ENCODE measurements around the gene CEP170B.

CEP170B gene

DNA sequence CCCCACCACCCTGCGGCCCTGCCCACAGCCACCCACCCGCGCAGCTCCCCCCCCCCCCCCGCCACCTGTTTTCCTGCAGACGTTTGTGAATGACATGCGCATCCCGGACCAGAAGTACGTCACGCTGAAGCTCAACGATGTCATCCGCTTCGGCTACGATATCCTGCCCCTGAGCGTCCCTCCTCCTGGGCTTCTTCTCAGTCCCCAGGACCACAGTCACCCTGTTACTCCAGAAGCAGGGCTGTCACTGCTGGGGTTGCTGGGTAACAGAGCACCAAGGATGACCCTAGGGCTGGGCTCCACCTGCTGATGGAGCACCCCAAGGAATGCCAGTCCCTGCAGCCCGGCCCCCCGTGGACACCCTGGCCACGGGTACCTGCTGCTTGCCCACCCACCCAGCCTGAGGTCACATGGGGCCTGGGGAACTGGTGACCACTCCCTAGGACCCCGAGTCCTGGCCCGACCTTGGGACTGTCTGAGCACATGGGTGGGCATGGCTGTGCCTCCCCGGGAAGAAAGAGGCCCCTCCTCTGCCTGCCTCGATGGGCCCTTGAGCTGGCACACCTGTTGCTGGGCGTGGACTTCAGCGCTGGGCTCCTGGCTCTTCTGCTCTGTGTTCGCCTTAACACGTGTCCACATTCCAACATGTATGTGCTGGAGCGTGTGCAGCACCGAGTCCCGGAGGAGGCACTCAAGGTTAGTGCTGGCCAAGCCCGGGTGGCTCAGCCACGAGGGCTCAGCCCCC is 12.9 kb downstream of the CEP170B start:
- Histone ChIP-seq H3K4me3 (no peak overlapping the region), H3K9me3 (no peaks in the 10 kb centered on the region), H3K36me3 (peaks cover 12 to 59% (median 30%) of the 10 kb centered on the region in 3 donors), H3K4me1 (peaks cover 0 to 26% (median 2%) of the 10 kb centered on the region in 4 donors), H3K27ac (no peak overlapping the region), H3K27me3 (no peaks in the 10 kb centered on the region)
- intact Hi-C loops (cut with DNase I; ENCODE audit: low total_unique reads) = no loop called here
- TF ChIP-seq, protein P1, sequence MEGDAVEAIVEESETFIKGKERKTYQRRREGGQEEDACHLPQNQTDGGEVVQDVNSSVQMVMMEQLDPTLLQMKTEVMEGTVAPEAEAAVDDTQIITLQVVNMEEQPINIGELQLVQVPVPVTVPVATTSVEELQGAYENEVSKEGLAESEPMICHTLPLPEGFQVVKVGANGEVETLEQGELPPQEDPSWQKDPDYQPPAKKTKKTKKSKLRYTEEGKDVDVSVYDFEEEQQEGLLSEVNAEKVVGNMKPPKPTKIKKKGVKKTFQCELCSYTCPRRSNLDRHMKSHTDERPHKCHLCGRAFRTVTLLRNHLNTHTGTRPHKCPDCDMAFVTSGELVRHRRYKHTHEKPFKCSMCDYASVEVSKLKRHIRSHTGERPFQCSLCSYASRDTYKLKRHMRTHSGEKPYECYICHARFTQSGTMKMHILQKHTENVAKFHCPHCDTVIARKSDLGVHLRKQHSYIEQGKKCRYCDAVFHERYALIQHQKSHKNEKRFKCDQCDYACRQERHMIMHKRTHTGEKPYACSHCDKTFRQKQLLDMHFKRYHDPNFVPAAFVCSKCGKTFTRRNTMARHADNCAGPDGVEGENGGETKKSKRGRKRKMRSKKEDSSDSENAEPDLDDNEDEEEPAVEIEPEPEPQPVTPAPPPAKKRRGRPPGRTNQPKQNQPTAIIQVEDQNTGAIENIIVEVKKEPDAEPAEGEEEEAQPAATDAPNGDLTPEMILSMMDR (IDR thresholded peaks at IDR 0.05) = no peak
- DNase-seq = no peak

DNA sequence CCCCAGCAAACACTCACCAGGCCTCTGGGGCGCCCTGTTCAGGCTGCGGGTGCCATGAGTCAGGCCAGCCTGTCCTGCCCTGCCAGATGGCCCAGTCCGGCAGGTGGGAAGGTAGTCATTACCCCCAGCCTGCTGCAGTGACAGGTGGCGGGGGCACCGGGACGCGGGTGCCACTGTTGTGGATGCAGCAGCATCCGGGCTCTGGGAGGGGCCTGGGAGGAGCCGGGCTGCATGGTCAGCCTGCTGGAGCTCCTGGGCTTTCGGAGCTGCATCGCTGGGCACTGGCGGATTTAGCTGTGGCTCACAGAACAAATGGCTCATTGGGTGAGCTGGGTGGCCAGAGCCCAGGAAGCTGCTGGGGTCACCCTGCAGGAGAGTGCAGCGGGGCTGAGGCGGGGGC is 13.5 kb downstream of the CEP170B start:
- Histone ChIP-seq H3K36me3 (peaks cover 18 to 65% (median 36%) of the 10 kb centered on the region in 3 donors), H3K27ac (no peak overlapping the region), H3K4me3 (no peak overlapping the region), H3K4me1 (peaks cover 0 to 20% (median 0%) of the 10 kb centered on the region in 4 donors), H3K27me3 (no peaks in the 10 kb centered on the region), H3K9me3 (no peaks in the 10 kb centered on the region)
- TF ChIP-seq, protein P1 (IDR thresholded peaks at IDR 0.05) = no peak
- DNase-seq = no peak
- intact Hi-C loops (cut with DNase I; ENCODE audit: low total_unique reads) = no loop called here

DNA sequence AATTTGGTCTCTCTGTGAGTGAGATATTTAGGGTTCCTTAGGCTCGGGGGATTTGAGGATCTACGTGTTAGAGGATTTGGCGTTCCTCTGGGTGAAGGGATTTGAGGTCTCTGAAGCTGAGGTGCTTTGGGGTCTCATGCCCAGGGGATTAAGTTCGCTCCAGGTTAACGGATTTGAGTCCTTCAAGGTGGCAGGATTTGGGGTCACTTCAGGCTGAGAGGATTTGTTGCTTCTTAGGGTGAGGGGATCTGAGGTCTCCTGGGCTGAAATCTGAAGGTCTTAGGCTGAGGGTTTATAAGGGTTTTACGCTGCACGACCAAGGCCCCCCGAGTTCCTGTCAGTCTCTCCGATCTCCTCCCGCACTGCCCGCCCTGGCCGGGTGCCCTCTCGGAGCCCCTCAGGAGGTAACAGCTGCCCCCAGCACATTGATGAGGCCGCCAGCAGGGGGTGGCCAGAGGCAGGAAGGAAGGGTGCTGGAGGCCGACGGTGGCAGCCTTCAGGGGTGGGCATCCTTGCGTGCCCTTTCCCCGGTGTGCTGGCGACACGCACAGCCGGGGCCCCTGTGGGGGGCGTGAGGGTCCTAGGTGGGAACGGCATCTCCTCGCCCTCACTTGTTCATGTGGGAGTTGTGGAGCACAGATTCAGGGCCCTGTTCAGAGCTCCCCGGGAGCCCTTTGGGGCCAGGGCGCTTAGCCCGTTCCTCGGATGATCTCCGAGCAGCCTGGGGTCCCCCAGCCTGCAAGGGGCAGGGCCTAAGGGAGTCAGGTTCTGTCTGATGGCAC is 14.3 kb downstream of the CEP170B start:
- no peak for DNase-seq
- Histone ChIP-seq H3K36me3 (peaks cover 25 to 73% (median 44%) of the 10 kb centered on the region in 3 donors), H3K27ac (no peak overlapping the region), H3K27me3 (no peaks in the 10 kb centered on the region), H3K4me1 (peaks cover 0 to 11% (median 0%) of the 10 kb centered on the region in 4 donors), H3K4me3 (no peak overlapping the region), H3K9me3 (no peaks in the 10 kb centered on the region)
- TF ChIP-seq, protein P1 (IDR thresholded peaks at IDR 0.05) = no peak
- intact Hi-C loops (cut with DNase I; ENCODE audit: low total_unique reads) = no loop called here

DNA sequence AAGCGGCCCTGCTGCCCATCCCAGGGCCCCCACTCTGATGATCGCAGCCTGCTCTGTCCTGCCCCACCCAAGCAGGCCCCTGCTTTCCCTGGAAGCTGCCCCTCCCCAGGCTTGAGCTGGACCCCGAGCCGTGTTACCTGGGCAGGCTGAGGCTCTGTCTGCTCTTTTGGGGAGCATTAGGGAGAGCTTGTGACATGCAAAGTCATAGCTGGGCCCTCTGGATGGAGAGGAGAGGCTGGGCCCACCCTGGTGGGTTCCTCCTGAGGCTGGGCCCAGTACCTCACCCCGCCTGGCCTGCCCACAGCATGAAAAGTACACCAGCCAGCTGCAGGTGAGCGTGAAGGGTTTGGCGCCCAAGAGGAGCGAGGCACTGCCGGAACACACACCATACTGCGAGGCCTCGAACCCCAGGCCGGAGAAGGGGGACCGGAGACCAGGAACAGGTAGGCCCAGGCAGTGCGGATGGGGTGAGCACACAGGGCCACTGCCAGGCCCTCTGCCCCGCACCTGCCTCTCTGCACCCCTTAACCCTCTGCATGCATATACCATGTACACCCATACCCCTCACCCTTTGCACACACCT is 15.0 kb downstream of the CEP170B start:
- H3K9me3 ChIP-seq = no peaks in the 10 kb centered on the region
- no peak overlapping the region for H3K4me3 ChIP-seq
- TF ChIP-seq, protein P1 (IDR thresholded peaks at IDR 0.05) = no peak
- H3K27me3 ChIP-seq = no peaks in the 10 kb centered on the region
- intact Hi-C loops (cut with DNase I; ENCODE audit: low total_unique reads) = no loop called here
- H3K4me1 ChIP-seq = peaks cover 0 to 6% (median 0%) of the 10 kb centered on the region in 4 donors
- no peak overlapping the region for H3K27ac ChIP-seq
- H3K36me3 ChIP-seq = peaks cover 25 to 77% (median 46%) of the 10 kb centered on the region in 3 donors
- no peak for DNase-seq

DNA sequence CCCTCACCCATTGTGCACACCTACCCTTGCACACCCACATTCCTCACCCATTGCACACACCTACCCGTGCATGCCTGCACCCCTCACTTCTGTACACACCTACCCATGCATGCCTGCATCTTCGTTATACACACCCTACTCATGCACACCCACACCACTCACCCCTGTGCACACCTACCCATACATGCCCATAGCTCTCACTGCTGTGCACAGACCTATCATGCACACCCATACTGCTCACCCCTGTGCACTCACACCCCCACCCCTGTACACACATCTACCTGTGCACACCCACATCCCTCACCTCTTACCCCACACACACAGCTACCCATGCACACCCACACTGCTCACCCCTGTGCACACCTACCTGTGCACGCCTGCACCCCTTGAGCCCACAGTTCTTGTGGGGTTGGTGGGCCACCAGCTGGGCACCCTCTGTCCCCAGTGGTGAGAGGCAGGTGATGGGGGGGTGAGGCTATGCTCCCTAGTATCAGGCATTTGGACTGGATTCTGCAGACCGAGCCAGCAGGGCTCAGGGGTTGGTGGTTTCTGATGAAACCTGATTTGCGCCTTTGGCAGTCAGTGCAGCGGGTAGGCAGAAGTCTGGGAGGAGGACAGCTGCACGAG is 15.6 kb downstream of the CEP170B start:
- DNase-seq = no peak
- Histone ChIP-seq H3K9me3 (no peaks in the 10 kb centered on the region), H3K27ac (no peak overlapping the region), H3K36me3 (peaks cover 27 to 83% (median 52%) of the 10 kb centered on the region in 3 donors), H3K27me3 (no peaks in the 10 kb centered on the region), H3K4me1 (peaks cover 0 to 4% (median 0%) of the 10 kb centered on the region in 4 donors), H3K4me3 (no peak overlapping the region)
- TF ChIP-seq, protein P1 (IDR thresholded peaks at IDR 0.05) = no peak
- intact Hi-C loops (cut with DNase I; ENCODE audit: low total_unique reads) = no loop called here

Measured in tibial artery (tissue), 4 donors.